ENCODE data around the gene RPL22.
"Not testable (repeated sequence)": the region's sequence is repeated elsewhere in the genome, so short reads cannot be mapped to it uniquely, and the experiment has no call there.

Gene RPL22

GRCh38 chr1:6233376-6233775 is 34.0 kb upstream of the RPL22 start:
- DNase-seq = no peak

- no peak for DNase-seq
Observed at GRCh38 chr1:6225651-6226050, 26.3 kb upstream of the RPL22 start.

- no peak for DNase-seq
Observed at GRCh38 chr1:6224718-6225117, 25.3 kb upstream of the RPL22 start.

GRCh38 chr1:6223617-6224016 is 24.2 kb upstream of the RPL22 start:
- DNase-seq = no peak

GRCh38 chr1:6222636-6223035 is 23.2 kb upstream of the RPL22 start:
- DNase-seq = no peak

GRCh38 chr1:6221210-6221784 is 21.9 kb upstream of the RPL22 start:
- DNase-seq = no peak

GRCh38 chr1:6220236-6220635 is 20.8 kb upstream of the RPL22 start:
- no peak for DNase-seq

- DNase-seq = not testable (repeated sequence)
Observed at GRCh38 chr1:6219641-6220040, 20.2 kb upstream of the RPL22 start.

- no peak for DNase-seq
Observed at GRCh38 chr1:6218375-6219164, 19.2 kb upstream of the RPL22 start.

GRCh38 chr1:6212193-6212959 is 13.0 kb upstream of the RPL22 start:
- DNase-seq = no peak

GRCh38 chr1:6211731-6212130 is 12.3 kb upstream of the RPL22 start:
- no peak for DNase-seq

GRCh38 chr1:6210591-6211355 is 11.4 kb upstream of the RPL22 start:
- no peak for DNase-seq

- DNase-seq = peak; percentile 13
Observed at GRCh38 chr1:6209661-6210580, 10.5 kb upstream of the RPL22 start.

- peak; percentile 28 for DNase-seq
Observed at GRCh38 chr1:6208723-6209660, 9.6 kb upstream of the RPL22 start.

- DNase-seq = no peak
Observed at GRCh38 chr1:6207921-6208320, 8.5 kb upstream of the RPL22 start.

- DNase-seq = no peak
Observed at GRCh38 chr1:6207075-6207885, 7.9 kb upstream of the RPL22 start.

GRCh38 chr1:6206520-6206855 is 7.1 kb upstream of the RPL22 start:
- no peak for DNase-seq

- DNase-seq = peak; percentile 72
Observed at GRCh38 chr1:6205849-6206519, 6.6 kb upstream of the RPL22 start, which contains the start of gene RNF207. Gene RNF207, plus strand, starts transcription at chr1:6206119. Its CDS starts 417 bp downstream, at chr1:6206536.

- DNase-seq = no peak
Observed at GRCh38 chr1:6202256-6202655, 2.9 kb upstream of the RPL22 start.

All from CD4-positive, alpha-beta T cell treated with Interleukin-21 for 1 hour (primary cell).